ENCODE data around the gene KCNH1. TPM values are rescaled to one million over a fixed set of nuclear protein-coding genes. Genes with fewer than 3 reads are reported as not detected.
"Not testable (repeated sequence)": the region's sequence is repeated elsewhere in the genome, so short reads cannot be mapped to it uniquely, and the experiment has no call there.

The KCNH1 gene
- polyA plus RNA-seq, 2 donors, result 0.06 to 0.08 TPM

DNA sequence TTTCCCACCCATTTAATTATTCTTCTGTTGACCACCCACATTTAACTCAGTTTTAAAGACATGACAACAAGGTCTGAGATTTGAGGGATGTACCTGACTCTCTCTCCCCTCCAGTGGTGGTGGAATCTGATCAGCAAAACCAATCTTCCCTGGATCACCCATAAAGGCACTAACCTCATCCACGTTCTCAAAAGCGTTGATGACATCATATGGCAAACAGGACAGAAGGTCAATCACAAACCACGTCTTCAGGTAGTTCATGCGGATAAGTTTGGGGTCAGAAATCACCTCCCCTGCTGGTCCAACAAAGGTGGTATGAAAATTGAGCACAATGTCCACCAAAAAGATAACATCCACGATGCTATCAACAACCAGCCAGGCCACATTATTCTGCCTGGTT, 115.3 kb downstream of the KCNH1 start:
- H3K27me3 ChIP-seq (ENCODE audit: control insufficient read depth in 1 of 2, insufficient read depth in 2 of 2, low read length in 2 of 2), result no peaks in the 10 kb centered on the region
- peaks cover 0 to 2% of the 10 kb centered on the region in 2 donors for H3K4me1 ChIP-seq (ENCODE audit: control insufficient read depth in 2 of 2, insufficient read depth in 2 of 2, low read length in 1 of 2)
- WGBS, 2 donors, result 83% methylated on average over 5 of the region's 5 CpGs
- no peaks in the 10 kb centered on the region for H3K9me3 ChIP-seq (ENCODE audit: control insufficient read depth in 2 of 2, insufficient read depth in 1 of 2, low read depth in 1 of 2, low read length in 1 of 2)
- no peak overlapping the region for H3K27ac ChIP-seq (ENCODE audit: low read depth in 2 of 2, low read length in 1 of 2)
- no peaks in the 10 kb centered on the region for H3K36me3 ChIP-seq (ENCODE audit: control insufficient read depth in 2 of 2, insufficient read depth in 2 of 2, low read length in 1 of 2)
- no peak overlapping the region for H3K4me3 ChIP-seq (ENCODE audit: low read depth in 1 of 2, low read length in 2 of 2)

DNA sequence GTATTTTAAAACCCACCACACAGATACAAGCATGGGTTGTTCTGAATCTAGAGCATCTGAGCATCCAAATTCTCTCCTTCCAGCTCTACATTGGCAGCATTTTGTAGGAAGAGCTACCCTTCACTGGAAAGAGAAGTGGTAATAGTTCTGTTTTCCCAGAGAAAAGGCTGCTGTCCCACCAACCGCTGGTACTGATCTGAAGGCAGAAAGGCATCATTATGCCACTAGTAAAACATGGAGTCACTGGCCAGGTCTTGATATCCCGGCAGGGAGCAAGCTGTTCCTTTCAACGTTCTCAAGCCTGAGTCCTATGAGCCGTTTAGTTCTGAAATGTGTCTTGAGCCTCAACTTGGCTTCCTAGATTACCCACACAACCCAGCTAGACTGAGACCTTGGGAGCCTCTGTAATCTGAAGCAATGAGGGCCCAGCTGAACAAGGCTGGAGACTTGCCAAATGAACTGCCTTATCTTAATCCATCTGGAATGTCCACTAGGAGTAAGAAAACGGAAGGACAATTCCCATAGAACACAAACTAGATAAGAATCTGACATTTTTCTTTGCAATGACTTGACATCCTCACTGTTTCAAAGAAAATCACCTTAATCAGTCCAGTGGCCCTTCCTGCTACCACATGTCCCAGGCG, 116.8 kb downstream of the KCNH1 start:
- Histone ChIP-seq H3K27ac (ENCODE audit: low read depth in 2 of 2, low read length in 1 of 2) (no peak overlapping the region), H3K4me3 (ENCODE audit: low read depth in 1 of 2, low read length in 2 of 2) (no peak overlapping the region), H3K36me3 (ENCODE audit: control insufficient read depth in 2 of 2, insufficient read depth in 2 of 2, low read length in 1 of 2) (no peaks in the 10 kb centered on the region), H3K9me3 (ENCODE audit: control insufficient read depth in 2 of 2, insufficient read depth in 1 of 2, low read depth in 1 of 2, low read length in 1 of 2) (no peaks in the 10 kb centered on the region), H3K27me3 (ENCODE audit: control insufficient read depth in 1 of 2, insufficient read depth in 2 of 2, low read length in 2 of 2) (no peaks in the 10 kb centered on the region), H3K4me1 (ENCODE audit: control insufficient read depth in 2 of 2, insufficient read depth in 2 of 2, low read length in 1 of 2) (peaks cover 0 to 2% of the 10 kb centered on the region in 2 donors)
- WGBS, 2 donors, result 68 to 69% methylated on average over 6 of the region's 6 CpGs

DNA sequence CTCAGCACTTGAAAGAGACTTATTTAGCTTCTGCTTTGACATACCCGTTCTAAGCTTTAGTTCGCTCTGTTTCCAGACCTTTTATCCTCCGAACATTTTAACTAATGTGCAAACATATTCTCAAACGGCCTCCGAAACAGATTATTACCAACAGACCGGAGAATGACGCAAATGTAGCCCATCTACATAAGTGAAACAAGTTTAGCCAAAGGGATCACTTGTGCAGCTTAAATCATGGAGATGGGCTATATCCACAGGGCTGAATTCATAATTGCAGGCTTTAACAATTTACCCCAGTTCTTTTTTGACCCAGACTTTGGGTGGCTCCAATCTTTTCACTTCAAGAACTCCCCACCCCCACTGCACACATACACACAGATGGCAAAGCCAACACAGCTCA, 119.7 kb downstream of the KCNH1 start:
- no peaks in the 10 kb centered on the region for H3K36me3 ChIP-seq (ENCODE audit: control insufficient read depth in 2 of 2, insufficient read depth in 2 of 2, low read length in 1 of 2)
- H3K9me3 ChIP-seq (ENCODE audit: control insufficient read depth in 2 of 2, insufficient read depth in 1 of 2, low read depth in 1 of 2, low read length in 1 of 2), result no peaks in the 10 kb centered on the region
- H3K27ac ChIP-seq (ENCODE audit: low read depth in 2 of 2, low read length in 1 of 2), result no peak overlapping the region
- peaks cover 0 to 2% of the 10 kb centered on the region in 2 donors for H3K4me1 ChIP-seq (ENCODE audit: control insufficient read depth in 2 of 2, insufficient read depth in 2 of 2, low read length in 1 of 2)
- WGBS, 2 donors, result 73 to 76% methylated on average over 7 of the region's 7 CpGs
- H3K4me3 ChIP-seq (ENCODE audit: low read depth in 1 of 2, low read length in 2 of 2), result no peak overlapping the region
- H3K27me3 ChIP-seq (ENCODE audit: control insufficient read depth in 1 of 2, insufficient read depth in 2 of 2, low read length in 2 of 2), result no peaks in the 10 kb centered on the region

DNA sequence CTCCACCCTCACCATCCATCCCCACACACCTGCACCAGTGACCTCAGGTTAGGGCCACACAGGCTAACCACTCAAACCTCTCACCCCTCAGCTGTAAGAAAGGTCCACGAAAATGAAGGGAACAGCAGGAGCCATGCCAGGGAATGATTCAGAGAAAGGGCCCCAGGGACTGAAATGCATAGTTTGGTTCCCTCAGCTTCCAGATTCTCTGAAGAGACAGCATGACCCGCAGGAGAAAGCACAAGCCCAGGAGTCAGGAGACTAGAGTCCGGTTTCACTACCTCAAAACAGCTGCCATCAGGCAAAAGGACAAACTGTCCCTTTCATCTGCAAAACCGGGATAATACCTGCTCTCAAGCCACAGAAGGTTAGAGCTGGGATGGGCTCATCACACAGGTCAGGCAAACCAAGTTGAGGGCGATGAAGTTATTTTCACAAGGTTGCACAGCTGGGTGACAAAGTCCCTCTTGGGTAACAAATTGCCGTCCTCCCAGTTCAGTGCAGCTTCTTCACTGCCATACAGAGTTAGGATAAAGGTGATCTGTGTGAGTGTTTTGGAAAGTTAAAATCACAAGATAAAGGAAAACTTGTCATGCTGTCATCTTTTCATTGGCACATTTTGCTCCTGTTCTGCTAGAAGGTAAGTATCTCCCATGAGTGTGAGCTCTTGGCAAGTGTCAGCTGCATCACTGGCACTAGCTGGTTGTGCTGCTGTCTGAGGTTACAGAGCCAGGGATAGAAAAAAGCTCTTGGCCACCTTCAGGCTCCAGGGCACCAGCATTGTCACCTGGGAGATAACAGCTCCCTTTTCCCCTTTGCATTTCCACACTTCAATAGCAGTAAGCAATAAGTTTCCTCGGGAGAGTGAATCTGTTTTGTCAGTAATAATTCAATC, 120.4 kb downstream of the KCNH1 start:
- no peaks in the 10 kb centered on the region for H3K36me3 ChIP-seq (ENCODE audit: control insufficient read depth in 2 of 2, insufficient read depth in 2 of 2, low read length in 1 of 2)
- 57 to 61% methylated on average over 7 of the region's 7 CpGs for WGBS, 2 donors
- no peak overlapping the region for H3K27ac ChIP-seq (ENCODE audit: low read depth in 2 of 2, low read length in 1 of 2)
- no peak overlapping the region for H3K4me3 ChIP-seq (ENCODE audit: low read depth in 1 of 2, low read length in 2 of 2)
- H3K4me1 ChIP-seq (ENCODE audit: control insufficient read depth in 2 of 2, insufficient read depth in 2 of 2, low read length in 1 of 2), result peaks cover 0 to 2% of the 10 kb centered on the region in 2 donors
- no peaks in the 10 kb centered on the region for H3K27me3 ChIP-seq (ENCODE audit: control insufficient read depth in 1 of 2, insufficient read depth in 2 of 2, low read length in 2 of 2)
- H3K9me3 ChIP-seq (ENCODE audit: control insufficient read depth in 2 of 2, insufficient read depth in 1 of 2, low read depth in 1 of 2, low read length in 1 of 2), result no peaks in the 10 kb centered on the region

DNA sequence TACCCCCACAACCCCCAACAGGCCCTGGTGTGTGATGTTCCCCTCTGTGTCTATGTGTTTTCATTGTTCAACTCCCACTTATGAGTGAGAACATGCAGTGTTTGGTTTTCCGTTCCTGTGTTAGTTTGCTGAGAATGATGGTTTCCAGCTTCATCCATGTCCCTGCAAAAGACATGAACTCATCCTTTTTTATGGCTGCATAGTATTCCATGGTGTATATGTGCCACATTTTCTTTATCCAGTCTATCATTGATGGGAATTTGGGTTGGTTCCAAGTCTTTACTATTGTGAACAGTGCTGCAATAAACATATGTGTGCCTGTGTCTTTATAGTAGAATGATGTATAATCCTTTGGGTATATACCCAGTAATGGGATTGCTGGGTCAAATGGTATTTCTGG, 122.8 kb downstream of the KCNH1 start:
- not testable (repeated sequence) for H3K27ac ChIP-seq (ENCODE audit: low read depth in 2 of 2, low read length in 1 of 2); H3K27me3 ChIP-seq (ENCODE audit: control insufficient read depth in 1 of 2, insufficient read depth in 2 of 2, low read length in 2 of 2); H3K4me1 ChIP-seq (ENCODE audit: control insufficient read depth in 2 of 2, insufficient read depth in 2 of 2, low read length in 1 of 2); H3K36me3 ChIP-seq (ENCODE audit: control insufficient read depth in 2 of 2, insufficient read depth in 2 of 2, low read length in 1 of 2); H3K9me3 ChIP-seq (ENCODE audit: control insufficient read depth in 2 of 2, insufficient read depth in 1 of 2, low read depth in 1 of 2, low read length in 1 of 2); H3K4me3 ChIP-seq (ENCODE audit: low read depth in 1 of 2, low read length in 2 of 2)
- 94 to 100% methylated on average over 1 of the region's 1 CpG for WGBS, 2 donors

DNA sequence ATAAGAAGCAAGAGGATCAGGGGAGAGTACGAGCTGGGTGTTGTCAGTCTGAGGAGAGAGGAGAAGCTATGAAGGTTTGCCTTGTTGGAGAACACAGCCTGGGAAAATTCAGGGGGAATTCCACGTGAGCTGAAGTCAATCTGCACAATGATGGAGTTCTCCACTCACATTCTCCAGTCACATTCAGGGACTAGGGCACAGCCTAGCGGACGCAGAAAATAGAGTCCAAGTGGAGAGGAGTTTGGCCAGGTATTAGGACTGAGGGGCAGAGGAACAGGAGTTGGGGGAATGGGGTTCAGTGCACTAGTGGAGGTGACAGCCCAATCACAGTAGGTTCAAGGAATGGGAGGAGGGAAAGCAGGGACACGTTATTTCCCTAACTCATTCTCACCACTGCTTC, 124.0 kb downstream of the KCNH1 start:
- H3K36me3 ChIP-seq (ENCODE audit: control insufficient read depth in 2 of 2, insufficient read depth in 2 of 2, low read length in 1 of 2), result no peaks in the 10 kb centered on the region
- H3K4me1 ChIP-seq (ENCODE audit: control insufficient read depth in 2 of 2, insufficient read depth in 2 of 2, low read length in 1 of 2), result no peaks in the 10 kb centered on the region
- H3K4me3 ChIP-seq (ENCODE audit: low read depth in 1 of 2, low read length in 2 of 2), result no peak overlapping the region
- WGBS, 2 donors, result 67 to 79% methylated on average over 5 of the region's 5 CpGs
- no peak overlapping the region for H3K27ac ChIP-seq (ENCODE audit: low read depth in 2 of 2, low read length in 1 of 2)
- H3K27me3 ChIP-seq (ENCODE audit: control insufficient read depth in 1 of 2, insufficient read depth in 2 of 2, low read length in 2 of 2), result no peaks in the 10 kb centered on the region
- H3K9me3 ChIP-seq (ENCODE audit: control insufficient read depth in 2 of 2, insufficient read depth in 1 of 2, low read depth in 1 of 2, low read length in 1 of 2), result no peaks in the 10 kb centered on the region

DNA sequence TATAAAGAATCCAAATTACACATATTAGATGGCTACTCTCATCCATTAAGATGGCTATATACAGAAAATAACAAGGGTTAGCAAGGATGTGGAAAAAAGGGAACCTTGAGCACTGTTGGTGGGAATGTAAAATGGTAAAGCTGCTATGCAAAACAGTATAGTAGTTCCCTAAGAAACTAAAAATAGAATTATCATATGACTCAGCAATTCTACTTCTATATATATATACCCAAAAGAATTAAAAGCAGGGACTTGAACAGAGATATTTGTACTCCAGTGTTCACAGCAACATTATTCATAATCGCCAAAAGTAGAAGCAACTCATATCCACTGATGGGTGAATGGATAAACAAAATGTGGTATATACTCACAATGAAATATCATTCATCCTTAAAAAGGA, 126.1 kb downstream of the KCNH1 start:
- H3K27ac ChIP-seq (ENCODE audit: low read depth in 2 of 2, low read length in 1 of 2), result no peak overlapping the region
- H3K4me3 ChIP-seq (ENCODE audit: low read depth in 1 of 2, low read length in 2 of 2), result no peak overlapping the region
- no peaks in the 10 kb centered on the region for H3K27me3 ChIP-seq (ENCODE audit: control insufficient read depth in 1 of 2, insufficient read depth in 2 of 2, low read length in 2 of 2)
- no peaks in the 10 kb centered on the region for H3K36me3 ChIP-seq (ENCODE audit: control insufficient read depth in 2 of 2, insufficient read depth in 2 of 2, low read length in 1 of 2)
- WGBS, 2 donors, result 91 to 94% methylated on average over 1 of the region's 1 CpG
- no peaks in the 10 kb centered on the region for H3K9me3 ChIP-seq (ENCODE audit: control insufficient read depth in 2 of 2, insufficient read depth in 1 of 2, low read depth in 1 of 2, low read length in 1 of 2)
- H3K4me1 ChIP-seq (ENCODE audit: control insufficient read depth in 2 of 2, insufficient read depth in 2 of 2, low read length in 1 of 2), result no peaks in the 10 kb centered on the region

DNA sequence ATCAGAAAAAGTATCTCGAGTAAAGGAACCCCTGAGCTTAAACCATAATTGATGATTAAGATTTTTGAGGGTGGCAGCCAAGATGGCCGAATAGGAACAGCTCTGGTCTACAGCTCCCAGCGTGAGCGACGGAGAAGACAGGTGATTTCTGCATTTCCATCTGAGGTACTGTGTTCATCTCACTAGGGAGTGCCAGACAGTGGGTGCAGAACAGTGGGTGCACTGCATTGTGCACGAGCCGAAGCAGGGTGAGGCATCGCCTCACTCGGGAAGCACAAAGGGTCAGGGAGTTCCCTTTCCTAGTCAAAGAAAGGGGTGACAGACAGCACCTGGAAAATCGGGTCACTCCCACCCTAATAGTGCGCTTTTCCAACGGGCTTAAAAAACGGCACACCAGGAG, 138.0 kb downstream of the KCNH1 start:
- H3K9me3 ChIP-seq (ENCODE audit: control insufficient read depth in 2 of 2, insufficient read depth in 1 of 2, low read depth in 1 of 2, low read length in 1 of 2), result not testable (repeated sequence)
- 92 to 94% methylated on average over 13 of the region's 13 CpGs for WGBS, 2 donors

DNA sequence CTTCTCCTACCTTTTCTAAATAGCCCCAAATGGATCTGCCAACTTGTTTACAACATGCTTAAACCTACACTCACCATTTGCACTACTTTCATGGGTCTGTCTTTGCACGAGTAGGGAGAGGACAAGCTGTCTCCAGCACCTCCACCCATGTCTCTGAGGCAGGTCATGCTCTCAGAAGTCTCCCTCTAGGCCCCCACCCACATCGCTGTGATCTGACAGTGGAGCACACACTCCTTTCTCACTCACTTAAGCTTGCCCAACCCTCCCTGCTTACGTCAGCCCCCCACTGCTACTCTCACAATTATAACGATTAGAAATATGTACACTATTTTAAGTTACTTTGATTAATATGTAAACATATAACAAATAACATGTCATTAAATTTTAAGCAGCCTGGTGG, 141.1 kb downstream of the KCNH1 start:
- H3K4me1 ChIP-seq (ENCODE audit: control insufficient read depth in 2 of 2, insufficient read depth in 2 of 2, low read length in 1 of 2), result no peaks in the 10 kb centered on the region
- H3K9me3 ChIP-seq (ENCODE audit: control insufficient read depth in 2 of 2, insufficient read depth in 1 of 2, low read depth in 1 of 2, low read length in 1 of 2), result no peaks in the 10 kb centered on the region
- no peak overlapping the region for H3K27ac ChIP-seq (ENCODE audit: low read depth in 2 of 2, low read length in 1 of 2)
- no peaks in the 10 kb centered on the region for H3K36me3 ChIP-seq (ENCODE audit: control insufficient read depth in 2 of 2, insufficient read depth in 2 of 2, low read length in 1 of 2)
- no peaks in the 10 kb centered on the region for H3K27me3 ChIP-seq (ENCODE audit: control insufficient read depth in 1 of 2, insufficient read depth in 2 of 2, low read length in 2 of 2)
- WGBS, 2 donors, result 74 to 78% methylated on average over 4 of the region's 4 CpGs
- H3K4me3 ChIP-seq (ENCODE audit: low read depth in 1 of 2, low read length in 2 of 2), result no peak overlapping the region

More for the DNA sequence above, 138.0 kb downstream of the KCNH1 start:
- H3K27ac ChIP-seq (ENCODE audit: low read depth in 2 of 2, low read length in 1 of 2); H3K27me3 ChIP-seq (ENCODE audit: control insufficient read depth in 1 of 2, insufficient read depth in 2 of 2, low read length in 2 of 2); H3K36me3 ChIP-seq (ENCODE audit: control insufficient read depth in 2 of 2, insufficient read depth in 2 of 2, low read length in 1 of 2); H3K4me3 ChIP-seq (ENCODE audit: low read depth in 1 of 2, low read length in 2 of 2); H3K4me1 ChIP-seq (ENCODE audit: control insufficient read depth in 2 of 2, insufficient read depth in 2 of 2, low read length in 1 of 2): not testable (repeated sequence)

DNA sequence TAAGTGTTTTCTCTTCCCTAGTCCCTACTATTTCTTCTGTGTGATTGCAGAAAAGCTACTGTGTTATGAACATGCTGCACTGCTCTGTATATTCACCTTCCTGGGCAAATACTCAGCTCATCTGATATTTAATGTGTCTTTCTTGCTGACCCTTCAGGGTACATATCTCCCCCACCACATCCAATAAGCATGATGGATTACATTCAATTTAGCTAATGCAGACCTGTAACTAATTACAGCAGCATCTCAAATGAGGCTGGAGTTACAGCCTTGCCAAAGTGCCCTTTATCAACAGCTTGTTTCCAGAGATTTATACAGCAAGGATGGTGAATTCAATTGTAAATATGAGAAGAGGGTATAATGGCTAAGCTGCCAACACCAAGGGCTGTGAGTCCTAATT, 144.0 kb downstream of the KCNH1 start:
- Histone ChIP-seq H3K27ac (ENCODE audit: low read depth in 2 of 2, low read length in 1 of 2) (no peak overlapping the region), H3K9me3 (ENCODE audit: control insufficient read depth in 2 of 2, insufficient read depth in 1 of 2, low read depth in 1 of 2, low read length in 1 of 2) (no peaks in the 10 kb centered on the region), H3K27me3 (ENCODE audit: control insufficient read depth in 1 of 2, insufficient read depth in 2 of 2, low read length in 2 of 2) (no peaks in the 10 kb centered on the region)

More for the DNA sequence above, 144.0 kb downstream of the KCNH1 start:
- Histone ChIP-seq H3K4me1 (ENCODE audit: control insufficient read depth in 2 of 2, insufficient read depth in 2 of 2, low read length in 1 of 2) (no peaks in the 10 kb centered on the region), H3K4me3 (ENCODE audit: low read depth in 1 of 2, low read length in 2 of 2) (no peak overlapping the region), H3K36me3 (ENCODE audit: control insufficient read depth in 2 of 2, insufficient read depth in 2 of 2, low read length in 1 of 2) (no peaks in the 10 kb centered on the region)
